HCT116 (cell line): ENCODE data around the gene PSME2. TPM values are rescaled to one million over a fixed set of nuclear protein-coding genes. Genes with fewer than 3 reads are reported as not detected.

Experiments
- ATAC-seq: fragments of 200-7000 bp; cut with Tn5 transposase; 2 replicates; pipeline ENCODE4 v1.9.1; 2020; ENCODE audit warnings: mild to moderate bottlenecking, moderate library complexity
- BruUV-seq: library from RNA; stranded (reverse); fragments of 400-500 nt; replicated peaks from 2 replicates; lab custom pipeline; 2021; lab: Mats Ljungman, UMichigan
- CTCF ChIA-PET: fragments of 300-600 bp; sonication (Branson Sonifier 250); formaldehyde crosslinking; loops from one replicate; lab custom pipeline; 2021; ENCODE audit warnings: antibody characterized with exemption; lab: Charles Lee
- POLR2A ChIA-PET: fragments of 300-600, 350-600 bp; sonication (Branson Sonifier 250); formaldehyde crosslinking; loops from one replicate; lab custom pipeline; 2021; ENCODE audit warnings: antibody characterized with exemption; lab: Charles Lee
- RAD21 ChIA-PET, 2 experiments: fragments of 300-600 bp; sonication (Branson Sonifier 250); formaldehyde crosslinking; loops; one replicate each; lab custom pipeline; 2023; ENCODE audit warnings: low total read pairs in 2 of 2; ENCODE audit not compliant: uncharacterized antibody in 2 of 2, unreplicated experiment in 2 of 2, low non-redundant PET in 1 of 2; lab: Charles Lee
- DNase-seq: peaks from one replicate; pipeline ENCODE4 v3.0.0-alpha.2; 2010; ENCODE audit warnings: low read depth, low spot score
- H2AFZ ChIP-seq: fragments of 200-600 bp; shearing (Covaris generic), sonication (generic); 2 replicates; pipeline ENCODE4 v1.6.1; 2017; ENCODE audit warnings: low read depth, mixed run types, mixed read lengths, antibody characterized with exemption, low read length; ENCODE audit not compliant: poor library complexity, severe bottlenecking
- H3K27ac ChIP-seq: 2 replicates; pipeline ENCODE4 v1.5.1; 2012; ENCODE audit warnings: low read depth, low read length
- H3K27me3 ChIP-seq: fragments of 200-600 bp; sonication (generic); 2 replicates; pipeline ENCODE4 v1.6.1; 2016; ENCODE audit warnings: mixed run types, low read length, mixed read lengths; ENCODE audit not compliant: insufficient read depth
- H3K36me3 ChIP-seq, 2 experiments: fragments of 200-500 bp in 1 of 2; fragments of 200-600 bp in 1 of 2; sonication (Bioruptor generic) in 1 of 2; sonication (generic) in 1 of 2; 2 replicates each; pipeline versions ENCODE4 v1.5.1 to v1.6.1; 2014 to 2016; ENCODE audit warnings: low read length in 2 of 2, inconsistent platforms in 1 of 2, mixed read lengths in 1 of 2, mixed run types in 1 of 2; ENCODE audit not compliant: insufficient read depth in 2 of 2, control insufficient read depth in 1 of 2
- H3K4me1 ChIP-seq, 2 experiments: fragments of 200-600 bp in 1 of 2; sonication (generic) in 1 of 2; 2 replicates each; pipeline versions ENCODE4 v1.5.1 to v1.6.1; 2012 to 2017; ENCODE audit warnings: low read length in 2 of 2, inconsistent platforms in 1 of 2, mild to moderate bottlenecking in 1 of 2, mixed read lengths in 1 of 2, mixed run types in 1 of 2, moderate library complexity in 1 of 2; ENCODE audit not compliant: insufficient read depth in 2 of 2, control insufficient read depth in 1 of 2
- H3K4me2 ChIP-seq: fragments of 200-600 bp; sonication (generic); 2 replicates; pipeline ENCODE4 v1.6.1; 2017; ENCODE audit warnings: mixed run types, low read length, mixed read lengths
- H3K4me3 ChIP-seq, 2 experiments: fragments of 200-600 bp in 1 of 2; sonication (generic) in 1 of 2; replicated peaks in 1 of 2; 2 replicates each; pipeline ENCODE4 v1.5.1; 2011 to 2016; ENCODE audit warnings: low read length in 2 of 2, control low read depth in 1 of 2, low read depth in 1 of 2, mild to moderate bottlenecking in 1 of 2, mixed read lengths in 1 of 2, mixed run types in 1 of 2
- H3K79me2 ChIP-seq: fragments of 200-600 bp; sonication (generic); 2 replicates; pipeline ENCODE4 v1.6.1; 2017; ENCODE audit warnings: mild to moderate bottlenecking, mixed run types, low read length, moderate library complexity, mixed read lengths; ENCODE audit not compliant: insufficient read depth
- H3K9ac ChIP-seq: fragments of 200-600 bp; sonication (generic); 2 replicates; pipeline ENCODE4 v1.6.1; 2016; ENCODE audit warnings: low read length, mixed read lengths
- H3K9me2 ChIP-seq: fragments of 200-600 bp; sonication (generic), shearing (Covaris generic); 2 replicates; pipeline ENCODE4 v1.6.1; 2017; ENCODE audit warnings: mixed run types, mild to moderate bottlenecking, moderate library complexity; ENCODE audit not compliant: insufficient read depth
- H3K9me3 ChIP-seq, 2 experiments: fragments of 200-500 bp in 1 of 2; fragments of 200-600 bp in 1 of 2; sonication (Bioruptor generic) in 1 of 2; sonication (generic) in 1 of 2; 2 replicates each; pipeline ENCODE4 v1.6.1; 2014 to 2017; ENCODE audit warnings: low read length in 2 of 2, mixed read lengths in 2 of 2, inconsistent platforms in 1 of 2, low read depth in 1 of 2, mild to moderate bottlenecking in 1 of 2, mixed run types in 1 of 2, moderate library complexity in 1 of 2; ENCODE audit not compliant: control insufficient read depth in 1 of 2, insufficient read depth in 1 of 2
- H4K20me1 ChIP-seq: fragments of 200-600 bp; sonication (generic), shearing (Covaris generic); 2 replicates; pipeline ENCODE4 v1.6.1; 2017; ENCODE audit warnings: mixed run types, mild to moderate bottlenecking, moderate library complexity; ENCODE audit not compliant: insufficient read depth
- EGR1 ChIP-seq: IDR thresholded peaks from 2 replicates; pipeline ENCODE4 v1.6.1; 2012; ENCODE audit warnings: low read depth
- ELF1 ChIP-seq: IDR thresholded peaks from 2 replicates; pipeline ENCODE4 v1.6.1; 2012; ENCODE audit warnings: low read depth, borderline replicate concordance
- POLR2A ChIP-seq: IDR thresholded peaks from 2 replicates; pipeline ENCODE4 v1.7.0; 2011; ENCODE audit warnings: borderline replicate concordance; ENCODE audit not compliant: insufficient read depth, insufficient read length; ENCODE audit errors: extremely low read depth
- POLR2AphosphoS5 ChIP-seq: IDR thresholded peaks from 2 replicates; pipeline ENCODE4 v1.6.1; 2011; ENCODE audit warnings: mild to moderate bottlenecking, low read depth, low read length, moderate library complexity
- RAD21 ChIP-seq: IDR thresholded peaks from 2 replicates; pipeline ENCODE4 v1.6.1; 2012; ENCODE audit warnings: low read depth, mild to moderate bottlenecking
- SIN3A ChIP-seq: IDR thresholded peaks from 2 replicates; pipeline ENCODE4 v1.6.1; 2012; ENCODE audit warnings: low read depth
- SP1 ChIP-seq: IDR thresholded peaks from 2 replicates; pipeline ENCODE4 v1.6.1; 2012; ENCODE audit warnings: low read depth
- YY1 ChIP-seq: IDR thresholded peaks from 2 replicates; pipeline ENCODE4 v1.6.1; 2011; ENCODE audit warnings: low read length, low read depth, moderate library complexity, mild to moderate bottlenecking; ENCODE audit not compliant: insufficient replicate concordance; ENCODE audit errors: extremely low read depth
- ZFX ChIP-seq: fragments of 450-650 bp; IDR thresholded peaks from 2 replicates; pipeline ENCODE4 v1.6.1; 2017
- ZNF274 ChIP-seq: fragments of 200-500 bp; sonication (Bioruptor generic); IDR thresholded peaks from 2 replicates; pipeline ENCODE4 v1.6.1; 2014; ENCODE audit warnings: mild to moderate bottlenecking, low read depth, low read length, inconsistent platforms
- intact Hi-C: fragments of 100-400 bp; cut with micrococcal nuclease; formaldehyde crosslinking; loops from 2 replicates; pipeline ENCODE4 v1.10.0; 2022
- total RNA-seq: library from RNA; stranded (reverse); gene quantifications from one replicate; pipeline ENCODE4 v1.2.1, GENCODE V29; 2021; ENCODE audit not compliant: unreplicated experiment
- TF ChIP-seq, protein P1 (sequence below), 3 experiments: fragments of 200-600 bp in 1 of 3; sonication (generic) in 1 of 3; IDR thresholded peaks in 2 of 3; conservative IDR thresholded peaks in 1 of 3; 2 replicates each; pipeline ENCODE4 v1.5.1; 2012 to 2017; ENCODE audit warnings: low read depth in 2 of 3, low read length in 2 of 3, antibody characterized with exemption in 1 of 3, borderline replicate concordance in 1 of 3, control low read depth in 1 of 3, mild to moderate bottlenecking in 1 of 3, mixed read lengths in 1 of 3, mixed run types in 1 of 3, moderate library complexity in 1 of 3; ENCODE audit not compliant: insufficient read depth in 1 of 3

Gene PSME2
- total RNA-seq, 1 experiment from 2014 or later = 160 TPM

- Histone ChIP-seq H3K4me2 (peak overlapping the region; percentile 92), H3K79me2 (peaks cover 58% of the 10 kb centered on the region), H3K36me3 (peaks cover 35 to 40% of the 10 kb centered on the region in 2 experiments), H3K9me2 (no peaks in the 10 kb centered on the region), H3K27ac (peak overlapping the region; percentile 95), H3K9ac (peak overlapping the region; percentile 86), H3K4me1 (peaks cover 13 to 17% of the 10 kb centered on the region in 2 experiments), H4K20me1 (no peaks in the 10 kb centered on the region), H2AFZ (no peak overlapping the region), H3K27me3 (no peaks in the 10 kb centered on the region), H3K9me3 (no peaks in the 10 kb centered on the region), H3K4me3 (peak overlapping the region; percentile 97 to 99)
- ChIA-PET CTCF (interaction anchor here (2.1 to 3.9 kb wide), 2 partner anchors 13 to 90 kb away, joined by 7 to 19 read pairs; partner anchors contain the start of gene IRF9), POLR2A (interaction anchor here (2.0 kb wide), 1 partner anchor 13 kb away, joined by 18 read pairs; the partner anchor contains the start of gene IRF9), RAD21 (no interaction called here)
- ATAC-seq (no peak), DNase-seq (no peak)
- peak; percentile 66; the same call in 1 of the 2 replicates for TF ChIP-seq ZFX
- TF ChIP-seq EGR1 = no peak
- TF ChIP-seq YY1 = no peak
- BruUV-seq = TSS peak; percentile 51
- intact Hi-C loops = no loop called here
Measured at GRCh38 chr14:24147761-24148428, 1.5 kb upstream of the PSME2 start.

GRCh38 chr14:24146978-24147760 lies 759 bp upstream of the PSME2 start, which contains the start of gene RNF31:
TSS of gene RNF31 (plus strand) at chr14:24147498. CDS start at chr14:24147699, 201 bp downstream.
- H3K79me2 ChIP-seq = peaks cover 58% of the 10 kb centered on the region
- RAD21 ChIA-PET = interaction anchor here (0.6 to 1.2 kb wide), 3 partner anchors 11 to 38 kb away, joined by 3 to 4 read pairs (median 4); partner anchors contain the start of genes IRF9 (in 1 of the 2) and PSME1 (in 1 of the 2)
- TF ChIP-seq RAD21 (no peak), POLR2A (no peak), SIN3A (no peak), ELF1 (no peak), ZFX (peak; percentile 84), ZNF274 (no peak), SP1 (no peak), EGR1 (no peak), POLR2AphosphoS5 (peak; percentile 76)
- TF ChIP-seq, protein P1, sequence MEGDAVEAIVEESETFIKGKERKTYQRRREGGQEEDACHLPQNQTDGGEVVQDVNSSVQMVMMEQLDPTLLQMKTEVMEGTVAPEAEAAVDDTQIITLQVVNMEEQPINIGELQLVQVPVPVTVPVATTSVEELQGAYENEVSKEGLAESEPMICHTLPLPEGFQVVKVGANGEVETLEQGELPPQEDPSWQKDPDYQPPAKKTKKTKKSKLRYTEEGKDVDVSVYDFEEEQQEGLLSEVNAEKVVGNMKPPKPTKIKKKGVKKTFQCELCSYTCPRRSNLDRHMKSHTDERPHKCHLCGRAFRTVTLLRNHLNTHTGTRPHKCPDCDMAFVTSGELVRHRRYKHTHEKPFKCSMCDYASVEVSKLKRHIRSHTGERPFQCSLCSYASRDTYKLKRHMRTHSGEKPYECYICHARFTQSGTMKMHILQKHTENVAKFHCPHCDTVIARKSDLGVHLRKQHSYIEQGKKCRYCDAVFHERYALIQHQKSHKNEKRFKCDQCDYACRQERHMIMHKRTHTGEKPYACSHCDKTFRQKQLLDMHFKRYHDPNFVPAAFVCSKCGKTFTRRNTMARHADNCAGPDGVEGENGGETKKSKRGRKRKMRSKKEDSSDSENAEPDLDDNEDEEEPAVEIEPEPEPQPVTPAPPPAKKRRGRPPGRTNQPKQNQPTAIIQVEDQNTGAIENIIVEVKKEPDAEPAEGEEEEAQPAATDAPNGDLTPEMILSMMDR (IDR thresholded peaks at IDR 0.05 in 2 of 3, conservative IDR thresholded peaks at IDR 0.05 in 1 of 3; ENCODE audit: borderline replicate concordance in 1 of 3, insufficient read depth in 1 of 3, low read depth in 2 of 3, low read length in 2 of 3) = no peak

More at GRCh38 chr14:24146978-24147760, 759 bp upstream of the PSME2 start, which contains the start of gene RNF31:
- Histone ChIP-seq H3K4me2 (peak within 1 kb of the TSS; percentile 92), H3K27ac (peak within 1 kb of the TSS; percentile 95), H3K9me2 (no peaks in the 10 kb centered on the region), H4K20me1 (no peaks in the 10 kb centered on the region), H3K9ac (peak within 1 kb of the TSS; percentile 86), H3K4me3 (peak within 1 kb of the TSS; percentile 97 to 99), H3K4me1 (peaks cover 17 to 23% of the 10 kb centered on the region in 2 experiments), H2AFZ (no peak within 1 kb of the TSS), H3K36me3 (peaks cover 34 to 37% of the 10 kb centered on the region in 2 experiments), H3K9me3 (no peaks in the 10 kb centered on the region), H3K27me3 (no peaks in the 10 kb centered on the region)
- no TSS peak for BruUV-seq
- ChIA-PET CTCF (interaction anchor here (0.6 to 3.9 kb wide), 13 partner anchors 8 to 284 kb away, joined by 3 to 19 read pairs (median 3); partner anchors contain the start of genes CIDEB, DCAF11, IRF9 and NRL), POLR2A (interaction anchor here (0.7 to 2.3 kb wide), 13 partner anchors 9 to 284 kb away, joined by 3 to 24 read pairs (median 4); partner anchors contain the start of genes DCAF11, IPO4, IRF9 and NRL)
- DNase-seq (peak; percentile 96), ATAC-seq (peak; percentile 88)
- intact Hi-C loops = loop anchor here (1.0 kb wide), 1 partner anchor 33 kb away; the partner anchor contains the start of genes DCAF11 and NRL
